Caco-2 (cell line): ENCODE measurements around the gene ZNF408. TPM values are rescaled to one million over a fixed set of nuclear protein-coding genes. Genes with fewer than 3 reads are reported as not detected.

Experiments used
- BruUV-seq: library from RNA; stranded (reverse); fragments of 400-500 nt; replicated peaks from 2 replicates; lab custom pipeline; 2021; lab: Mats Ljungman, UMichigan
- CTCF ChIA-PET: fragments of 300-600 bp; sonication (Branson Sonifier 250); formaldehyde crosslinking; loops from one replicate; lab custom pipeline; 2022; ENCODE audit warnings: antibody characterized with exemption; lab: Charles Lee
- POLR2A ChIA-PET: fragments of 300-600 bp; sonication (Branson Sonifier 250); formaldehyde crosslinking; loops from one replicate; lab custom pipeline; 2022; ENCODE audit warnings: antibody characterized with exemption; lab: Charles Lee
- DNase-seq, 2 experiments: peaks; one replicate each; pipeline versions ENCODE4 v3.0.0 to v3.0.0-alpha.2; 2020 to 2022
- H3K27me3 ChIP-seq: replicated peaks from 2 replicates; pipeline ENCODE4 v1.6.0; 2011; ENCODE audit warnings: low read length; ENCODE audit not compliant: control insufficient read depth, insufficient read depth
- H3K36me3 ChIP-seq: 2 replicates; pipeline ENCODE4 v1.5.1; 2011; ENCODE audit warnings: low read length; ENCODE audit not compliant: control insufficient read depth, insufficient read depth
- H3K4me1 ChIP-seq: fragments of 250-450 bp; sonication (Bioruptor Pico); 2 replicates; pipeline ENCODE4 v1.5.1; 2020; ENCODE audit warnings: mild to moderate bottlenecking
- H3K4me3 ChIP-seq: 2 replicates; pipeline ENCODE4 v1.5.1; 2011; ENCODE audit warnings: low read depth, mild to moderate bottlenecking, control low read depth, low read length
- H3K9me3 ChIP-seq: fragments of 250-450 bp; sonication (Bioruptor Pico); 2 replicates; pipeline ENCODE4 v1.5.1; 2020; ENCODE audit warnings: mild to moderate bottlenecking, moderate library complexity
- H3K27ac Mint-ChIP-seq: one replicate; pipeline ENCODE4 v1.8.0; 2022; ENCODE audit warnings: mixed read lengths; ENCODE audit not compliant: unreplicated experiment
- H3K27me3 Mint-ChIP-seq: one replicate; pipeline ENCODE4 v1.8.0; 2022; ENCODE audit warnings: mixed read lengths; ENCODE audit not compliant: insufficient read depth, unreplicated experiment
- H3K36me3 Mint-ChIP-seq: one replicate; pipeline ENCODE4 v1.8.0; 2022; ENCODE audit warnings: mild to moderate bottlenecking, mixed read lengths; ENCODE audit not compliant: insufficient read depth, unreplicated experiment
- H3K4me1 Mint-ChIP-seq: one replicate; pipeline ENCODE4 v1.8.0; 2022; ENCODE audit warnings: low read depth, mixed read lengths; ENCODE audit not compliant: unreplicated experiment
- H3K4me3 Mint-ChIP-seq: one replicate; pipeline ENCODE4 v1.8.0; 2022; ENCODE audit warnings: mild to moderate bottlenecking, moderate library complexity, mixed read lengths; ENCODE audit not compliant: unreplicated experiment
- H3K9me3 Mint-ChIP-seq: one replicate; pipeline ENCODE4 v1.8.0; 2022; ENCODE audit warnings: mixed read lengths; ENCODE audit not compliant: unreplicated experiment
- CTCF ChIP-seq, 2 experiments: fragments of 200-600 bp in 1 of 2; IDR thresholded peaks; 1 replicate in 1 of 2; 2 replicates in 1 of 2; pipeline versions ENCODE4 v1.5.1 to v1.8.0; 2011 to 2022; ENCODE audit warnings: antibody characterized with exemption in 1 of 2, control low read depth in 1 of 2, inconsistent platforms in 1 of 2, low read depth in 1 of 2, low read length in 1 of 2, mild to moderate bottlenecking in 1 of 2, moderate library complexity in 1 of 2; ENCODE audit not compliant: insufficient read depth in 1 of 2, severe bottlenecking in 1 of 2, unreplicated experiment in 1 of 2
- intact Hi-C: fragments of 100-400 bp; cut with micrococcal nuclease; formaldehyde crosslinking; loops from one replicate; pipeline ENCODE4 v1.10.0; 2022; ENCODE audit not compliant: unreplicated experiment
- total RNA-seq: library from RNA; stranded (reverse); gene quantifications from 2 replicates; pipeline ENCODE4 v1.2.3, GENCODE V29; 2022

ZNF408 gene
- total RNA-seq, 1 experiment from 2014 or later = 23.3 TPM

- Mint-ChIP-seq H3K27ac (peak overlapping the region; percentile 37), H3K27me3 (no peaks in the 10 kb centered on the region), H3K4me3 (no peak overlapping the region), H3K36me3 (peaks cover 27% of the 10 kb centered on the region), H3K4me1 (no peaks in the 10 kb centered on the region), H3K9me3 (no peaks in the 10 kb centered on the region)
- intact Hi-C loops = no loop called here
- Histone ChIP-seq H3K36me3 (peaks cover 6% of the 10 kb centered on the region), H3K9me3 (no peaks in the 10 kb centered on the region), H3K27me3 (no peaks in the 10 kb centered on the region), H3K4me1 (no peaks in the 10 kb centered on the region; the same call in none of the 2 replicates), H3K4me3 (no peak overlapping the region)
- ChIA-PET CTCF (no interaction called here), POLR2A (no interaction called here)
- no TSS peak for BruUV-seq
- TF ChIP-seq CTCF (IDR thresholded peaks at IDR 0.05; ENCODE audit: insufficient read depth in 1 of 2, low read depth in 1 of 2, low read length in 1 of 2, severe bottlenecking in 1 of 2, unreplicated experiment in 1 of 2) = no peak
- DNase-seq = no peak
Measured at GRCh38 chr11:46694607-46695006, 6.2 kb upstream of the ZNF408 start.

GRCh38 chr11:46695345-46696211 lies 5.3 kb upstream of the ZNF408 start:
- Histone ChIP-seq H3K36me3 (peaks cover 6% of the 10 kb centered on the region), H3K4me1 (no peaks in the 10 kb centered on the region; the same call in none of the 2 replicates), H3K27me3 (no peaks in the 10 kb centered on the region), H3K9me3 (no peaks in the 10 kb centered on the region), H3K4me3 (no peak overlapping the region)
- TF ChIP-seq CTCF (IDR thresholded peaks at IDR 0.05; ENCODE audit: insufficient read depth in 1 of 2, low read depth in 1 of 2, low read length in 1 of 2, severe bottlenecking in 1 of 2, unreplicated experiment in 1 of 2) = no peak
- no TSS peak for BruUV-seq
- Mint-ChIP-seq H3K9me3 (no peaks in the 10 kb centered on the region), H3K4me3 (no peak overlapping the region), H3K27me3 (no peaks in the 10 kb centered on the region), H3K27ac (no peak overlapping the region), H3K4me1 (no peaks in the 10 kb centered on the region), H3K36me3 (peaks cover 35% of the 10 kb centered on the region)
- ChIA-PET POLR2A (no interaction called here), CTCF (no interaction called here)
- DNase-seq = no peak
- intact Hi-C loops = no loop called here

DNA sequence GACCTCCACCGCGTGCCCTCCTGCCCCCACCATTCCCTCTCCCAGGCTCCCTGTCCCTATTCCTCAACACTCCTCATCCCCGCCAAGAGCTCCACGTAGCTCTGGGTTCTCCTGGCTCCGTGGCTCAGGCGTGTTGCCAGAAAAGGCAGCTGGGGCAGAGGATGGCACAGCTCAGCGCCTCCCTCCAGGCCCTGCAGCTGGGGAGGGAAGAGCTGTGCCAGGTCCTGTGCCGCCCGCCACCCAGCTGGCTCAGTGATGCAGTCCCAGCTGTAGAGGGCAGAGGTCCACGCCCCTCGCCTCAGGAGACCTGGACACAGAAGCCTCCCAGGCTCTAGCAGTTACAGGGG lies 4.6 kb upstream of the ZNF408 start:
- Mint-ChIP-seq H3K4me3 (no peak overlapping the region), H3K27ac (no peak overlapping the region), H3K36me3 (peaks cover 41% of the 10 kb centered on the region), H3K4me1 (no peaks in the 10 kb centered on the region), H3K27me3 (no peaks in the 10 kb centered on the region), H3K9me3 (no peaks in the 10 kb centered on the region)
- ChIA-PET CTCF (no interaction called here), POLR2A (no interaction called here)
- intact Hi-C loops = no loop called here
- H3K4me1 ChIP-seq = no peaks in the 10 kb centered on the region; the same call in none of the 2 replicates
- TF ChIP-seq CTCF (IDR thresholded peaks at IDR 0.05; ENCODE audit: insufficient read depth in 1 of 2, low read depth in 1 of 2, low read length in 1 of 2, severe bottlenecking in 1 of 2, unreplicated experiment in 1 of 2) = no peak
- H3K4me3 ChIP-seq = no peak overlapping the region
- no peak for DNase-seq
- H3K27me3 ChIP-seq = no peaks in the 10 kb centered on the region
- no TSS peak for BruUV-seq
- H3K9me3 ChIP-seq = no peaks in the 10 kb centered on the region
- peaks cover 6% of the 10 kb centered on the region for H3K36me3 ChIP-seq
